GM12873 (cell line): Measurements from ENCODE around the gene SLC25A5.

ENCODE experiments used
- TF ChIP-seq, protein P1 (sequence below): IDR thresholded peaks from 2 replicates; pipeline ENCODE4 v1.5.1; 2012; ENCODE audit warnings: low read depth, mild to moderate bottlenecking, moderate library complexity, low read length, control low read depth; ENCODE audit not compliant: insufficient read depth; ENCODE audit errors: missing control alignments

The SLC25A5 gene

DNA sequence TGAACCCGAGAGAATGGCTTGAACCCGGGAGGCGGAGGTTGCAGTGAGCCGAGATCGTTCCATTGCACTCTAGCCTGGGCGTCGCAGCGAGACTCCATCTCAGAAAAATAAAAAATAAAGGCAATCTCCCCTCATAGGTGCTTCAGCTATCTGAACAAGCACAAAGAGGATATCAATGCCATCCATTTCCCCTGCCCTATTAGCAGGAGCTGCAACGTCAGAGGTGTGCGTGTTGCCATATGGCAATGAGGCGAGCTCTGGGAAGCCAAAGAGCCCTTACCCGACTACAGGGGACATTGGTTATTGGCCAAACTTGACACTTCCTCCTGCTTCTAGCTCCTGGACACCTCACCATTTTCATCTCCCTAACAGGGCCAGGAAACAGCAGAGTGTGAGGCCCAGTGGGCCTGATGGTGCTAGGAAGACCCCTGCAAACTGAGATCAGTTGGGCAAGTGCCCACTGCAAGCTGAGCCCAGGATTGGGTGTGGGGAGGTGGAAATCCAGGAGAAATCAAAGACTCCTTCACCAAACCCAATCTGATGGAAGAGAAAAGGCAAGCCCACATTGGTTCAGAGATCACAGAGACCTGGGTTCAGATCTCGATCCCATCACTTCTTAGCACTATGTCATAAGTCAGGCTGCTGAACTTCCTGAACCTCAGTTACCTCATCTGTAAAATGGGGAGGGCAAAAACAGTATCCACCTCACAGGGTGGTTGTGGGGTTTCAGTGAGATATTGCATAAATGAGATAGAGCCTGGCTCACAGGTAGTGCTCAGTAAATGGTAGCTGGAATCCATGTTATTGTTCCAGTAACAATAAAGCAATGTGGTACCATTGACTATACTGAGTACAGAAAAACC lies 21.2 kb downstream of the SLC25A5 start:
- TF ChIP-seq, protein P1, sequence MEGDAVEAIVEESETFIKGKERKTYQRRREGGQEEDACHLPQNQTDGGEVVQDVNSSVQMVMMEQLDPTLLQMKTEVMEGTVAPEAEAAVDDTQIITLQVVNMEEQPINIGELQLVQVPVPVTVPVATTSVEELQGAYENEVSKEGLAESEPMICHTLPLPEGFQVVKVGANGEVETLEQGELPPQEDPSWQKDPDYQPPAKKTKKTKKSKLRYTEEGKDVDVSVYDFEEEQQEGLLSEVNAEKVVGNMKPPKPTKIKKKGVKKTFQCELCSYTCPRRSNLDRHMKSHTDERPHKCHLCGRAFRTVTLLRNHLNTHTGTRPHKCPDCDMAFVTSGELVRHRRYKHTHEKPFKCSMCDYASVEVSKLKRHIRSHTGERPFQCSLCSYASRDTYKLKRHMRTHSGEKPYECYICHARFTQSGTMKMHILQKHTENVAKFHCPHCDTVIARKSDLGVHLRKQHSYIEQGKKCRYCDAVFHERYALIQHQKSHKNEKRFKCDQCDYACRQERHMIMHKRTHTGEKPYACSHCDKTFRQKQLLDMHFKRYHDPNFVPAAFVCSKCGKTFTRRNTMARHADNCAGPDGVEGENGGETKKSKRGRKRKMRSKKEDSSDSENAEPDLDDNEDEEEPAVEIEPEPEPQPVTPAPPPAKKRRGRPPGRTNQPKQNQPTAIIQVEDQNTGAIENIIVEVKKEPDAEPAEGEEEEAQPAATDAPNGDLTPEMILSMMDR, result no peak

DNA sequence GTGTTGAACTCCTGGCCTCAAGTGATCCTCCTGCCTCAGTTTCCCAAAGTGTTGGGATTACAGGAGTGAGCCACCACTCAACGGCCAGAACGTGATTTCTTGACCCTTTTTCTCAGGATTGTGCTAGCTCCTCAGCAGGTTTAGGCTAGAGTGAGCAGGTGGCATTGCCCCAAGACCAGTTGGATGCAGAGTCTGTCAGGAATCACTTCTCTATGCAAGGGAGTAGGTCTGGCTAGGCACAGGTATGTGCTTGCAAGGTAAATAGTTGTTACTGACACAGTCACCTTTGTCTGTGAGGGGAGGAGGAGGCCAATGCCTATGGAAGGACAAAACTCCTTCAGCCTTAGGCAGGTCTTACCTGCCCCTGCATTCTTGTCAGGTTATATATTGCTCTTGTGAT lies 24.2 kb downstream of the SLC25A5 start:
- TF ChIP-seq, protein P1, result no peak

DNA sequence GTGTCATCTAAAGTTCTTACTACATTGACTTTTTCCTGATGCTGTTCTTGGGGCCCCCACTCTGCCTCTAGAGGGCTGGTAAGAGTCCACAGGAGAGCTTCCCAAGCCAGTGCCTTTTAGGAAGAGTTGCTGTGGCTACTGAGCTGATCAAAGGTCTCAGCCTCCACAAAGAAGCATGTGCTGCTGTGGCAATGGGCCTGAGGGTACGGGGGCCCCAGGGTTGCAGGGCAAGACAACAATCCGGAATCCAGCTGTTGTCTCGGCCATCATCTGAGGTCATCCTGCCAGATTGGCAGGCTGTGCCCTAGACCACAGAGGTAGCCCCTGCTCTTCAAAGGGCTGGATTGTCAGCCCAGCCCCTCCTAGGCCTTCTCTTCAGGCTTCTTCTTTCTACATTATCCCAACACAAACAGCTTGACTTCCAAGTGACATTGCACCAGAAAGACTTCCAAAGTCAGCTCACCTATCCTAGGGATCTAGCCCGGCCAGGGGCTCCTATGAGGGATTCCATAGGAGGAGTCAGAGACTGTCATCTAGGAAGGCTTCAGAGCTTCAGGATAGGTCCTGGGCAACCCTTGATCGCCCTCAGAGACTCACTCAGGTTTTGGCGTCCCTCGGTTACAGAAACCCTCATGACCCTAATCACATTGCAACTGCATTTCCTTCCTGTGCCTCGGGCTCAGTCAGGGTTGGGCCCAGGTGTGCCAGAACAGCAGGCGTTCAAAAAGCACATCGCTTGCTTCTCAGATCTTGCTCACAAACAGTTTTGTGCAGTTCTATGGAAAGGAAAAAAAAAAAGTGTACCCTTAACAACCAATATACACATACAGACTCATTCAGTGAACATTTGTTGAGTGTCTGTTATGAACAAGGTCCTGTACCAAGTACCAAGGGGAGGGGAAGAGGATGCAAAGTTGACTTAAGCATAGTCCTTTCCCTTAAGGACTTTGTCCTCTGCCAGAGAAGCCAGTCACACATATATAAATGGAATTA lies 27.8 kb downstream of the SLC25A5 start:
- TF ChIP-seq, protein P1, result no peak

- TF ChIP-seq, protein P1, result no peak
Observed at GRCh38 chrX:119497185-119497584, 28.9 kb downstream of the SLC25A5 start.

DNA sequence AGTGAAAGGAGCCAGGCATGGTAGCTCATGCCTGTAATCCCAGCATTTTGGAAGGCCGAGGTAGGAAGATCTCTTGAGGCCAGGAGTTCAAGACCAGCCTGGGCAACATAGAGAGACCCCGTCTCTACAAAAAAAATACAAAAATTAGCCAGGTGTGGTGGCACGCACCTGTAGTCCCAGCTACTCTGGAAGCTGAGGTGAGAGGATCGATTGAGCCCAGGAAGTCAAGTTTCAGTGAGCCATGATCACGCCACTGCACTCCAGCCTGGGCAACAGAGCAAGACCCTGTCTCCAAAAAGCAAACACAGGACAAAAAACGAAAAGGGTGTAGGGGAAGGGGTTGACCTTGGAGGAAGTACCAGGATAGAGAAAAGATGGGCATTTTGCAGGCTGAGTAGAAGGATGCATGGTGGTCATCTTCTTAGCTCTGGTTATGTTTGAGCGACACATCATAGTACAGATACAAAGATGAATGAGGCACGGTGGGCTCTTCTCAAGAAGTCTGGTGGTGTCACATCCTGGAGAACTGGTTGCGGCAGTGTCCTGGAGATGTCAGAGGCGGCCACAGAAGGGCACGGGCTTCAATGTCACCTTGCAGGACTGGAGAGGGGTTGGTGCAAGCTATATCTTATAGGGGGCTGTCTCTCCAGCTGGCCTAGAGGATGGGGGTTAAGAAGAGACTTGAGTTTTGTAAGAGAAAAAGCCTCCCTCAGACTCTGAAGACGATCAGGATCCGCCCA lies 32.0 kb downstream of the SLC25A5 start:
- TF ChIP-seq, protein P1, result no peak

DNA sequence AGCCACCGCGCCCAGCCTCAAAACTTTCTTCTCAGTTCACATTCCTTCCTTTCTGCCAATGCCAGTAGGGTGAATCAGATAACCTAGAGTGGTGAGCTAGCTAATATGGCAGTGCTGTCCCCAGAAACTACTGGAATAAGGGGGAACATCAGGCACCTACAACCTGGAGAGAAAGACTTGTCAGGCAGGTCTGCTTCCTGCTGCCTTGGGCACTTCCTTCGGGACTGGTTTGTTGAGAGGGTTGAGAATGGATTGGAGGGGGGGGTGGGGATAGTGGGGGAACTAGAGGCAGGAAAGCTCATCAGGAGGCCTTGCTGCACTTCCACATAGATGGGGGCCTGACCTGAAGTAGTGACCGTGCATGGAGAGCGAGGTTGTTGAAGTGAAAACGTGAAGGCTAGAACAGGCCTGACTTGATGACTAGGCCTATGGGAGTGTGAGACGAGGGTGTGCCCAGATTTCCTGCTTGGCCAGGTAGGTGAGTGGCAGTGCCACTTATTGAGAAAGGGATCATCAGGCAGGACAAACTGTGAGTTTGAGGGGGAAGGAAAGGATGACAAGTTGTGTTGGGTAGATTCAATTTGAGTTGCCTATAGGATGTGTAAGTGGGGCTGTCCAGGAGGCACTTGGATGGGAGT lies 33.4 kb downstream of the SLC25A5 start:
- TF ChIP-seq, protein P1, result no peak
